Tibial nerve (tissue), 4 donors: ENCODE results near the gene KIRREL1.

Experiments used
- CTCF ChIP-seq, 5 experiments: fragments of 200-600 bp in 3 of 5; fragments of 450-650 bp in 2 of 5; sonication (generic) in 3 of 5; IDR thresholded peaks; one replicate each; pipeline ENCODE4 v1.5.1; 2016 to 2019; ENCODE audit warnings: antibody characterized with exemption in 5 of 5, mild to moderate bottlenecking in 3 of 5, moderate library complexity in 2 of 5
- EP300 ChIP-seq, 2 donors: sonication (generic); formaldehyde crosslinking; IDR thresholded peaks; one replicate each; pipeline ENCODE4 v1.6.1; 2017; ENCODE audit warnings: antibody characterized with exemption in 2 of 2, mild to moderate bottlenecking in 1 of 2
- POLR2A ChIP-seq, 2 donors: fragments of 450-650 bp; IDR thresholded peaks; one replicate each; pipeline ENCODE4 v1.6.1; 2017; ENCODE audit warnings: antibody characterized with exemption in 2 of 2, mild to moderate bottlenecking in 2 of 2, moderate library complexity in 2 of 2

GRCh38 chr1:158043232-158043631 lies 49.8 kb downstream of the KIRREL1 start:
- no peak for TF ChIP-seq CTCF (IDR thresholded peaks at IDR 0.05)
- TF ChIP-seq EP300 (IDR thresholded peaks at IDR 0.05): no peak
- no peak for TF ChIP-seq POLR2A (IDR thresholded peaks at IDR 0.05)
